SH-SY5Y (cell line): ENCODE measurements around the gene EFNA2.

Source experiments
- GATA2 ChIP-seq: IDR thresholded peaks from 2 replicates; pipeline ENCODE4 v1.6.1; 2011; ENCODE audit warnings: mild to moderate bottlenecking, low read depth, low read length
- GATA3 ChIP-seq: IDR thresholded peaks from 2 replicates; pipeline ENCODE4 v1.6.1; 2011; ENCODE audit warnings: low read depth, mild to moderate bottlenecking, low read length, moderate library complexity

DNA sequence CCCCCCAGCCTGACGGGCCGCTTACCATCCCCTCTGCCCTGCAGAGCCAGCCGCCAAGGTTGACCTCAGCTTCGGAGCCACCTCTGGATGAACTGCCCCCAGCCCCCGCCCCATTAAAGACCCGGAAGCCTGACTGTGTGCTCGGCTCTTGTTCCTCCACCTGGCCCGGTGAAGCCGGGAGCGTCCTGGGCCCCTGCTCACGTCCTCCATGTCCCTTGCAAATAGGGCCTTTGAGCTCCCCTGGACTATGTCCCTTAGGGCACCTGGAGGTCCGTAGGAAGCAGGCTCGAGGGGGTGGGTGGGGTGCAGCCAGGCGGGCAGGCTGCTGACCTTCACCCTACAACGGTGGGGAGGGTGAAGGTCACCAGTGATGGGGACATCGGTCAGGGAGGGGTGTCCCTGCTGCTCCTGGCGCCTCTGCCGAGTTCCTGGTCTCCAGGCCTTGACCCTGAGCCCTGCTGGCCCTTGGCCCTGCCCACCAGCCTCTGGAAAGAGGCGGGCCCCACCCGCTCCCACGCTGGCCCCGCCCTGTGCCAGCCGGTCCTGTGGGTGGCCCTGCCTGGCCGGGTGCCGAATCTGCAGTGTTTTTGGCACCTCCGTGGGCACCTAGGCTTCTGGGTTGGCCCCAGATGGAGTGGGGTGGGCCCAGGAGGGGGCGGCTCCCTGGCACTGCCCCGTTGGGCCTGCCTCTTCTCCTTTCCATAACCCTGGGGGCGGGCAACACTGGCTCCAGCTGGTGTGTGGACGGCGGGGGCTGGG lies 40.8 kb upstream of the EFNA2 start:
- TF ChIP-seq GATA2 (no peak), GATA3 (no peak)
